ENCODE data around the gene CNTNAP2.

- TF ChIP-seq GATA2 (IDR thresholded peaks at IDR 0.05; ENCODE audit: low read depth, low read length) (no peak), GATA3 (IDR thresholded peaks at IDR 0.05; ENCODE audit: low read depth, low read length) (no peak)
Observed at GRCh38 chr7:147523056-147523455, 1406.5 kb downstream of the CNTNAP2 start.
